GM23338 (cell line): Measurements from ENCODE around the gene RTN4RL1. TPM values are rescaled to one million over a fixed set of nuclear protein-coding genes. Genes with fewer than 3 reads are reported as not detected.

Experiments
- ATAC-seq: fragments of 200-7000 bp; cut with Tn5 transposase; 3 replicates; pipeline ENCODE4 v1.9.1; 2020
- DNase-seq: peaks from one replicate; pipeline ENCODE4 v3.0.0-alpha.2; 2015; ENCODE audit warnings: low spot score
- H2AFZ ChIP-seq: fragments of 200-600 bp; sonication (generic); 2 replicates; pipeline ENCODE4 v1.8.0; 2016; ENCODE audit warnings: antibody characterized with exemption, mild to moderate bottlenecking, moderate library complexity
- H3F3A ChIP-seq: fragments of 200-600 bp; sonication (generic); replicated peaks from 2 replicates; pipeline ENCODE4 v1.8.0; 2017; ENCODE audit warnings: antibody characterized with exemption, mixed run types, low read depth
- H3K27ac ChIP-seq: fragments of 200-600 bp; sonication (generic); 2 replicates; pipeline ENCODE4 v1.6.1; 2016; ENCODE audit warnings: low read depth
- H3K27me3 ChIP-seq: fragments of 200-600 bp; sonication (generic); 2 replicates; pipeline ENCODE4 v1.8.0; 2016; ENCODE audit warnings: mild to moderate bottlenecking, mixed run types, moderate library complexity; ENCODE audit not compliant: insufficient read depth
- H3K36me3 ChIP-seq: fragments of 200-600 bp; sonication (generic); 2 replicates; pipeline ENCODE4 v1.8.0; 2016; ENCODE audit warnings: mild to moderate bottlenecking; ENCODE audit not compliant: insufficient read depth
- H3K4me1 ChIP-seq: fragments of 200-600 bp; sonication (generic); 2 replicates; pipeline ENCODE4 v1.8.0; 2016; ENCODE audit warnings: mild to moderate bottlenecking, moderate library complexity; ENCODE audit not compliant: insufficient read depth
- H3K4me2 ChIP-seq: fragments of 200-600 bp; sonication (generic); 2 replicates; pipeline ENCODE4 v1.7.1; 2017; ENCODE audit warnings: mixed run types
- H3K4me3 ChIP-seq: fragments of 200-600 bp; sonication (generic); 2 replicates; pipeline ENCODE4 v1.6.1; 2016; ENCODE audit warnings: mixed run types
- H3K79me2 ChIP-seq: fragments of 200-600 bp; sonication (generic); replicated peaks from 2 replicates; pipeline ENCODE4 v1.8.0; 2017; ENCODE audit warnings: mild to moderate bottlenecking; ENCODE audit not compliant: insufficient read depth
- H3K9me2 ChIP-seq: fragments of 200-600 bp; sonication (generic); 2 replicates; pipeline ENCODE4 v1.8.0; 2017; ENCODE audit not compliant: insufficient read depth
- H4K20me1 ChIP-seq: fragments of 200-600 bp; sonication (generic); replicated peaks from 2 replicates; pipeline ENCODE4 v1.8.0; 2017; ENCODE audit warnings: mild to moderate bottlenecking; ENCODE audit not compliant: insufficient read depth
- H3K27ac Mint-ChIP-seq: 2 replicates; pipeline ENCODE4 v1.8.0; 2020; ENCODE audit warnings: inconsistent platforms, mild to moderate bottlenecking, moderate library complexity, mixed read lengths
- H3K27me3 Mint-ChIP-seq: 3 replicates; pipeline ENCODE4 v1.8.0; 2022; ENCODE audit warnings: low read depth, mild to moderate bottlenecking, moderate library complexity, mixed read lengths, inconsistent platforms; ENCODE audit not compliant: insufficient read depth, poor library complexity
- H3K36me3 Mint-ChIP-seq: 3 replicates; pipeline ENCODE4 v1.8.0; 2021; ENCODE audit warnings: low read depth, mild to moderate bottlenecking, inconsistent platforms, moderate library complexity, mixed read lengths
- H3K4me1 Mint-ChIP-seq: 3 replicates; pipeline ENCODE4 v1.8.0; 2020; ENCODE audit warnings: mild to moderate bottlenecking, inconsistent platforms, mixed read lengths
- H3K4me3 Mint-ChIP-seq: 3 replicates; pipeline ENCODE4 v1.8.0; 2021; ENCODE audit warnings: moderate library complexity, mild to moderate bottlenecking, inconsistent platforms, mixed read lengths
- H3K9me3 Mint-ChIP-seq: 3 replicates; pipeline ENCODE4 v1.8.0; 2020; ENCODE audit warnings: moderate library complexity, mild to moderate bottlenecking, inconsistent platforms, mixed read lengths
- CREB1 ChIP-seq: fragments of 250-450 bp; sonication (Bioruptor Pico); IDR thresholded peaks from 2 replicates; pipeline ENCODE4 v1.5.0; 2020; ENCODE audit warnings: low read depth, mild to moderate bottlenecking, moderate library complexity
- ETS1 ChIP-seq: IDR thresholded peaks from 2 replicates; pipeline ENCODE4 v1.6.1; 2016; ENCODE audit warnings: antibody characterized with exemption
- EZH2 ChIP-seq: fragments of 200-600 bp; sonication (generic); IDR thresholded peaks from one replicate; pipeline ENCODE4 v1.8.0; 2017; ENCODE audit warnings: antibody characterized with exemption, mild to moderate bottlenecking, low read depth; ENCODE audit not compliant: unreplicated experiment
- EZH2phosphoT487 ChIP-seq: fragments of 200-600 bp; sonication (generic); IDR thresholded peaks from one replicate; pipeline ENCODE4 v1.8.1; 2018; ENCODE audit warnings: antibody characterized with exemption; ENCODE audit not compliant: unreplicated experiment
- JUNB ChIP-seq: IDR thresholded peaks from one replicate; pipeline ENCODE4 v1.6.1; 2016; ENCODE audit warnings: antibody characterized with exemption; ENCODE audit not compliant: unreplicated experiment
- NANOG ChIP-seq: IDR thresholded peaks from 2 replicates; pipeline ENCODE4 v1.6.1; 2016; ENCODE audit warnings: antibody characterized with exemption, borderline replicate concordance
- POLR2AphosphoS5 ChIP-seq: IDR thresholded peaks from 2 replicates; pipeline ENCODE4 v1.6.1; 2016; ENCODE audit warnings: antibody characterized with exemption, low read depth
- REST ChIP-seq: IDR thresholded peaks from one replicate; pipeline ENCODE4 v1.6.1; 2018; ENCODE audit warnings: antibody characterized with exemption; ENCODE audit not compliant: unreplicated experiment
- STAT1 ChIP-seq: IDR thresholded peaks from one replicate; pipeline ENCODE4 v1.6.1; 2016; ENCODE audit warnings: antibody characterized with exemption; ENCODE audit not compliant: unreplicated experiment
- ZNF114 ChIP-seq: fragments of 250-450 bp; sonication (Bioruptor Pico); IDR thresholded peaks from 2 replicates; pipeline ENCODE4 v1.5.0; 2020; ENCODE audit warnings: mild to moderate bottlenecking, moderate library complexity
- ZNF331 ChIP-seq: fragments of 250-450 bp; sonication (Bioruptor Pico); IDR thresholded peaks from 2 replicates; pipeline ENCODE4 v1.5.0; 2020; ENCODE audit warnings: low read depth, mild to moderate bottlenecking, moderate library complexity
- polyA plus RNA-seq: library from polyadenylated mRNA; unstranded; fragments of >200 nt; fragmentation: Nextera tagmentation; extraction: Ambion mirVana; gene quantifications from 2 replicates; pipeline ENCODE4 v1.2.1, GENCODE V29; 2016
- total RNA-seq: library from RNA; depleted of rRNA; stranded (reverse); fragments of >200 nt; shearing (Covaris generic); gene quantifications from 2 replicates; pipeline ENCODE4 v1.2.3, GENCODE V29; 2014
- TF ChIP-seq, protein P1 (sequence below): fragments of 250-450 bp; sonication (Bioruptor Pico); IDR thresholded peaks from 2 replicates; pipeline ENCODE4 v1.5.0; 2020; ENCODE audit warnings: mild to moderate bottlenecking, moderate library complexity
- TF ChIP-seq, protein P2 (sequence below), 2 experiments: fragments of 200-600 bp in 1 of 2; sonication (generic) in 1 of 2; conservative IDR thresholded peaks; 2 replicates each; pipeline versions ENCODE4 v1.5.1 to v1.6.1; 2016 to 2017; ENCODE audit warnings: antibody characterized with exemption in 2 of 2, low read depth in 2 of 2, mild to moderate bottlenecking in 2 of 2, moderate library complexity in 1 of 2

The RTN4RL1 gene
- total and polyA plus RNA-seq, 2 experiments from 2014 or later, result 0.17 TPM; not detected in 1

- no peak overlapping the region; the same call in 2 of the 3 replicates for H3K4me3 Mint-ChIP-seq
- peak overlapping the region; percentile 63; the same call in 1 of the 2 replicates for H3K27ac ChIP-seq
- no peak overlapping the region for H3K27ac Mint-ChIP-seq
Measured at GRCh38 chr17:1961189-1961588, 63.9 kb downstream of the RTN4RL1 start.

More at GRCh38 chr17:1961189-1961588, 63.9 kb downstream of the RTN4RL1 start:
- H3K4me1 Mint-ChIP-seq, result peaks cover 15% of the 10 kb centered on the region
- Histone ChIP-seq H3F3A (peaks cover 5% of the 10 kb centered on the region; the same call in 1 of the 2 replicates), H3K4me1 (peaks cover 9% of the 10 kb centered on the region), H3K36me3 (no peaks in the 10 kb centered on the region), H3K4me3 (no peak overlapping the region), H3K27me3 (no peaks in the 10 kb centered on the region), H3K9me2 (no peaks in the 10 kb centered on the region), H2AFZ (peak overlapping the region; percentile 96), H3K79me2 (no peaks in the 10 kb centered on the region), H4K20me1 (no peaks in the 10 kb centered on the region), H3K4me2 (peak overlapping the region; percentile 62)
- H3K36me3 Mint-ChIP-seq, result no peaks in the 10 kb centered on the region
- ATAC-seq (peak; percentile 72), DNase-seq (peak; percentile 80)
- H3K27me3 Mint-ChIP-seq, result peaks cover 14% of the 10 kb centered on the region
- no peaks in the 10 kb centered on the region; the same call in 2 of the 3 replicates for H3K9me3 Mint-ChIP-seq
- TF ChIP-seq STAT1 (no peak), NANOG (no peak), EZH2phosphoT487 (no peak), POLR2AphosphoS5 (no peak), ZNF331 (no peak), ZNF114 (CRISPR knock-in tag) (no peak), REST (no peak), JUNB (no peak), ETS1 (no peak), CREB1 (no peak), EZH2 (no peak)
- TF ChIP-seq, protein P1, sequence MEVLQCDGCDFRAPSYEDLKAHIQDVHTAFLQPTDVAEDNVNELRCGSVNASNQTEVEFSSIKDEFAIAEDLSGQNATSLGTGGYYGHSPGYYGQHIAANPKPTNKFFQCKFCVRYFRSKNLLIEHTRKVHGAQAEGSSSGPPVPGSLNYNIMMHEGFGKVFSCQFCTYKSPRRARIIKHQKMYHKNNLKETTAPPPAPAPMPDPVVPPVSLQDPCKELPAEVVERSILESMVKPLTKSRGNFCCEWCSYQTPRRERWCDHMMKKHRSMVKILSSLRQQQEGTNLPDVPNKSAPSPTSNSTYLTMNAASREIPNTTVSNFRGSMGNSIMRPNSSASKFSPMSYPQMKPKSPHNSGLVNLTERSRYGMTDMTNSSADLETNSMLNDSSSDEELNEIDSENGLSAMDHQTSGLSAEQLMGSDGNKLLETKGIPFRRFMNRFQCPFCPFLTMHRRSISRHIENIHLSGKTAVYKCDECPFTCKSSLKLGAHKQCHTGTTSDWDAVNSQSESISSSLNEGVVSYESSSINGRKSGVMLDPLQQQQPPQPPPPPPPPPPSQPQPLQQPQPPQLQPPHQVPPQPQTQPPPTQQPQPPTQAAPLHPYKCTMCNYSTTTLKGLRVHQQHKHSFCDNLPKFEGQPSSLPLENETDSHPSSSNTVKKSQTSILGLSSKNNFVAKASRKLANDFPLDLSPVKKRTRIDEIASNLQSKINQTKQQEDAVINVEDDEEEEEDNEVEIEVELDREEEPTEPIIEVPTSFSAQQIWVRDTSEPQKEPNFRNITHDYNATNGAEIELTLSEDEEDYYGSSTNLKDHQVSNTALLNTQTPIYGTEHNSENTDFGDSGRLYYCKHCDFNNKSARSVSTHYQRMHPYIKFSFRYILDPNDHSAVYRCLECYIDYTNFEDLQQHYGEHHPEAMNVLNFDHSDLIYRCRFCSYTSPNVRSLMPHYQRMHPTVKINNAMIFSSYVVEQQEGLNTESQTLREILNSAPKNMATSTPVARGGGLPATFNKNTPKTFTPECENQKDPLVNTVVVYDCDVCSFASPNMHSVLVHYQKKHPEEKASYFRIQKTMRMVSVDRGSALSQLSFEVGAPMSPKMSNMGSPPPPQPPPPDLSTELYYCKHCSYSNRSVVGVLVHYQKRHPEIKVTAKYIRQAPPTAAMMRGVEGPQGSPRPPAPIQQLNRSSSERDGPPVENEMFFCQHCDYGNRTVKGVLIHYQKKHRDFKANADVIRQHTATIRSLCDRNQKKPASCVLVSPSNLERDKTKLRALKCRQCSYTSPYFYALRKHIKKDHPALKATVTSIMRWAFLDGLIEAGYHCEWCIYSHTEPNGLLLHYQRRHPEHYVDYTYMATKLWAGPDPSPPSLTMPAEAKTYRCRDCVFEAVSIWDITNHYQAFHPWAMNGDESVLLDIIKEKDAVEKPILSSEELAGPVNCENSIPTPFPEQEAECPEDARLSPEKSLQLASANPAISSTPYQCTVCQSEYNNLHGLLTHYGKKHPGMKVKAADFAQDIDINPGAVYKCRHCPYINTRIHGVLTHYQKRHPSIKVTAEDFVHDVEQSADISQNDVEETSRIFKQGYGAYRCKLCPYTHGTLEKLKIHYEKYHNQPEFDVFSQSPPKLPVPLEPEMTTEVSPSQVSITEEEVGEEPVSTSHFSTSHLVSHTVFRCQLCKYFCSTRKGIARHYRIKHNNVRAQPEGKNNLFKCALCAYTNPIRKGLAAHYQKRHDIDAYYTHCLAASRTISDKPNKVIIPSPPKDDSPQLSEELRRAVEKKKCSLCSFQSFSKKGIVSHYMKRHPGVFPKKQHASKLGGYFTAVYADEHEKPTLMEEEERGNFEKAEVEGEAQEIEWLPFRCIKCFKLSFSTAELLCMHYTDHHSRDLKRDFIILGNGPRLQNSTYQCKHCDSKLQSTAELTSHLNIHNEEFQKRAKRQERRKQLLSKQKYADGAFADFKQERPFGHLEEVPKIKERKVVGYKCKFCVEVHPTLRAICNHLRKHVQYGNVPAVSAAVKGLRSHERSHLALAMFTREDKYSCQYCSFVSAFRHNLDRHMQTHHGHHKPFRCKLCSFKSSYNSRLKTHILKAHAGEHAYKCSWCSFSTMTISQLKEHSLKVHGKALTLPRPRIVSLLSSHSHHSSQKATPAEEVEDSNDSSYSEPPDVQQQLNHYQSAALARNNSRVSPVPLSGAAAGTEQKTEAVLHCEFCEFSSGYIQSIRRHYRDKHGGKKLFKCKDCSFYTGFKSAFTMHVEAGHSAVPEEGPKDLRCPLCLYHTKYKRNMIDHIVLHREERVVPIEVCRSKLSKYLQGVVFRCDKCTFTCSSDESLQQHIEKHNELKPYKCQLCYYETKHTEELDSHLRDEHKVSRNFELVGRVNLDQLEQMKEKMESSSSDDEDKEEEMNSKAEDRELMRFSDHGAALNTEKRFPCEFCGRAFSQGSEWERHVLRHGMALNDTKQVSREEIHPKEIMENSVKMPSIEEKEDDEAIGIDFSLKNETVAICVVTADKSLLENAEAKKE (CRISPR knock-in tag), result no peak
- TF ChIP-seq, protein P2, sequence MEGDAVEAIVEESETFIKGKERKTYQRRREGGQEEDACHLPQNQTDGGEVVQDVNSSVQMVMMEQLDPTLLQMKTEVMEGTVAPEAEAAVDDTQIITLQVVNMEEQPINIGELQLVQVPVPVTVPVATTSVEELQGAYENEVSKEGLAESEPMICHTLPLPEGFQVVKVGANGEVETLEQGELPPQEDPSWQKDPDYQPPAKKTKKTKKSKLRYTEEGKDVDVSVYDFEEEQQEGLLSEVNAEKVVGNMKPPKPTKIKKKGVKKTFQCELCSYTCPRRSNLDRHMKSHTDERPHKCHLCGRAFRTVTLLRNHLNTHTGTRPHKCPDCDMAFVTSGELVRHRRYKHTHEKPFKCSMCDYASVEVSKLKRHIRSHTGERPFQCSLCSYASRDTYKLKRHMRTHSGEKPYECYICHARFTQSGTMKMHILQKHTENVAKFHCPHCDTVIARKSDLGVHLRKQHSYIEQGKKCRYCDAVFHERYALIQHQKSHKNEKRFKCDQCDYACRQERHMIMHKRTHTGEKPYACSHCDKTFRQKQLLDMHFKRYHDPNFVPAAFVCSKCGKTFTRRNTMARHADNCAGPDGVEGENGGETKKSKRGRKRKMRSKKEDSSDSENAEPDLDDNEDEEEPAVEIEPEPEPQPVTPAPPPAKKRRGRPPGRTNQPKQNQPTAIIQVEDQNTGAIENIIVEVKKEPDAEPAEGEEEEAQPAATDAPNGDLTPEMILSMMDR (conservative IDR thresholded peaks at IDR 0.05; ENCODE audit: low read depth in 2 of 2), result no peak
